Epithelial cell of proximal tubule (primary cell): ENCODE results near the gene ERC1. TPM values are rescaled to one million over a fixed set of nuclear protein-coding genes. Genes with fewer than 3 reads are reported as not detected.

Source experiments
- DNase-seq: peaks from one replicate; pipeline ENCODE4 v3.0.0-alpha.2; 2011; ENCODE audit warnings: low read depth
- H3K4me3 ChIP-seq: 2 replicates; pipeline ENCODE4 v1.5.1; 2011; ENCODE audit warnings: low read depth, mild to moderate bottlenecking, low read length
- total RNA-seq: library from RNA; depleted of rRNA; stranded (reverse); fragments of >200 nt; gene quantifications from 2 replicates; pipeline ENCODE4 v1.2.3, GENCODE V29; 2015
- TF ChIP-seq, protein P1 (sequence below): conservative IDR thresholded peaks from 2 replicates; pipeline ENCODE4 v1.5.1; 2012; ENCODE audit warnings: low read depth, mild to moderate bottlenecking, low read length

The ERC1 gene
- total RNA-seq, 1 donor from 2014 or later = 16.5 TPM

DNA sequence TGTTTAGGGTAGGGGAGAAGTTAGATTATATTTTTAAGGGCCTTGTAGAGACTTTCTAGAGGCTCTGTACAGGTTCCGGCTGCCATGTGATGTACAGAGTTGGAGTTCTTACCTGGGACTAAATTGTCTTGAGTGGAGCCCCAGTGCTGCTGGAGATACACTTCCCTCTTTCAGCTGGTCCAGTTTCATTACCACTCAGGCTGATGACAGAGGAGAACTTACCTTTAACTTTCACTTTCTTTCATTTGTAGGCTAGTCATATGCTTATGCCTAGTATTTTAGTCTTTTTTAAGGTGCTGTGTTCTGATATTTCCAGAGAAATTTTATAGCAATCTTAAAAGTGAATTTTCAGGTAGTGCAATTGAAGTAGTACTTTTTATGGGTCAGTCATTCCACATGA is 117.3 kb downstream of the ERC1 start:
- no peak overlapping the region for H3K4me3 ChIP-seq
- TF ChIP-seq, protein P1, sequence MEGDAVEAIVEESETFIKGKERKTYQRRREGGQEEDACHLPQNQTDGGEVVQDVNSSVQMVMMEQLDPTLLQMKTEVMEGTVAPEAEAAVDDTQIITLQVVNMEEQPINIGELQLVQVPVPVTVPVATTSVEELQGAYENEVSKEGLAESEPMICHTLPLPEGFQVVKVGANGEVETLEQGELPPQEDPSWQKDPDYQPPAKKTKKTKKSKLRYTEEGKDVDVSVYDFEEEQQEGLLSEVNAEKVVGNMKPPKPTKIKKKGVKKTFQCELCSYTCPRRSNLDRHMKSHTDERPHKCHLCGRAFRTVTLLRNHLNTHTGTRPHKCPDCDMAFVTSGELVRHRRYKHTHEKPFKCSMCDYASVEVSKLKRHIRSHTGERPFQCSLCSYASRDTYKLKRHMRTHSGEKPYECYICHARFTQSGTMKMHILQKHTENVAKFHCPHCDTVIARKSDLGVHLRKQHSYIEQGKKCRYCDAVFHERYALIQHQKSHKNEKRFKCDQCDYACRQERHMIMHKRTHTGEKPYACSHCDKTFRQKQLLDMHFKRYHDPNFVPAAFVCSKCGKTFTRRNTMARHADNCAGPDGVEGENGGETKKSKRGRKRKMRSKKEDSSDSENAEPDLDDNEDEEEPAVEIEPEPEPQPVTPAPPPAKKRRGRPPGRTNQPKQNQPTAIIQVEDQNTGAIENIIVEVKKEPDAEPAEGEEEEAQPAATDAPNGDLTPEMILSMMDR = no peak
- DNase-seq = no peak

DNA sequence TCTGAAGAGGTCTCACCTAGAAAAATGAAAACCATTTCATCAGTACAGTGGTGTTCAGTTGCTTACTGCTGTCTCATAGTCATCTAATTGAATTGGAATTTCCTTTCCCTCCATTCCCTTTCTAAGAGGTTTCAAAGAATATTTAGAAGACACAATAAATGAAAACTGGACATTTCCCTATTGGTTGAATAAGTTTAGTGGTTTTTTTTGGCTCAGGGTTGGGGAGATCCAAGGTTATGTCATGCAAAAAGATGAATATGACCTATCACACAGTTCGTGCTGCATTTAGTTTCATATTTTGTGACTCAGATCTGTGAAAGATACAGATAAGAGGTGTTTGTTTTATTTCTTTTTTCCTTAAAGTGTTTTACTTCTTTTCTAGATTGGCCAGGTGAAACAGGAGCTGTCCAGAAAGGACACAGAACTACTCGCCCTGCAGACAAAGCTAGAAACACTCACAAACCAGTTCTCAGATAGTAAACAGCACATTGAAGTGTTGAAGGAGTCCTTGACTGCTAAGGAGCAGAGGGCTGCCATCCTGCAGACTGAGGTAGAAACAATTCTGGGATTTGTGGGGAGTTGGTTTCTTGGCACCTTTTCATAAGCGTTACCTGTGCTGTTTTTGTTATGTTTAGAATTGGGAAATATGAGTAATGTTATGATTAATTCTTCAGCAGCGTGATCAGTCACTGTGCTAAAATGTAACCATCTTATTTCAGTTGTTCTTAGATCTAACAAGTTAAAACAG is 124.6 kb downstream of the ERC1 start:
- no peak overlapping the region for H3K4me3 ChIP-seq
- TF ChIP-seq, protein P1 = no peak
- DNase-seq = no peak

DNA sequence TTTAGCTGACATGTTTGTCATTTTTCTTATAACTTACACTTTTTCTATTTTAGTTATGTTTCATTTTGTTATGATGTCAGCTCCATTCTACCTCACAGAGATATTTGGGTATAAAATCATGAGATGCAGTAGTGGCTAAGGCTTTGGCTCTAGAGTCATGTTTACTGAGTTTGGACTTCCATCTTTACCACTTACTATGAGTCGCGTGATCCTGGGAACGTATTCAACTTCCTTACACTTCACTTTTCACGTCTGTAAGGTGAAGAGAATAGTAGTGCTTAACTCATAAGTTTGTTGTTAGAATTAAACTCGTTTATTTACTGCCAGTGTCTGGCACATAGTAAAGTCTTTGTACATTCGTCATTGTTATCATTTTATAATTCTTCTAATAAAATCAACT is 126.3 kb downstream of the ERC1 start:
- H3K4me3 ChIP-seq = no peak overlapping the region
- DNase-seq = no peak
- TF ChIP-seq, protein P1 = no peak

DNA sequence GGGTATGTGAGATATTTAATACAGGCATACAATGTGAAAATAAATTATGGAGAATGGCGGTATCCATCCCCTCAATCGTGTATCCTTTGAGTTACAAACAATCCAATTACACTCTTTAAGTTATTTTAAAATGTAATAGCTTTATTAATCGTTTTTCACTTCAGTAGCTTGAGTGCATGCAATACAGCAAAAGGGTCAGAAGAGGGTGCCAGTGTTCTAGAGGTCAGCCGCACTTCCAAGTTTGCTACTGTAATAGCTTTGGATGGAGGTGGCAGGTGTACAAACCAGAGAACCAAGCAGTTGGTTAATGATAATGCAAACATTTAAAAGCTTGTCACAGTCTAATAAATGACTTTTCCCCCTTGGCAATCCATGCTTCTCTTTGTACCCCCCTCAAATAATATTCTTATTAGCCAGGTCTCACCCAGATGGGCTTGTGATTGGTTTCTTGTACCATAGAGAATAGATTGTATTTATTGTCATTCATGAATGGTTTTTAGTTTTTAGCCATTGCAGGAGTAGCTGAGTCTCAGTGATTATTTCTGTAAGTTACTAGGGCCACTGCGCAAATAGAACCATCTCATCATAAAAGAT is 127.0 kb downstream of the ERC1 start:
- TF ChIP-seq, protein P1 = peak; percentile 93

DNA sequence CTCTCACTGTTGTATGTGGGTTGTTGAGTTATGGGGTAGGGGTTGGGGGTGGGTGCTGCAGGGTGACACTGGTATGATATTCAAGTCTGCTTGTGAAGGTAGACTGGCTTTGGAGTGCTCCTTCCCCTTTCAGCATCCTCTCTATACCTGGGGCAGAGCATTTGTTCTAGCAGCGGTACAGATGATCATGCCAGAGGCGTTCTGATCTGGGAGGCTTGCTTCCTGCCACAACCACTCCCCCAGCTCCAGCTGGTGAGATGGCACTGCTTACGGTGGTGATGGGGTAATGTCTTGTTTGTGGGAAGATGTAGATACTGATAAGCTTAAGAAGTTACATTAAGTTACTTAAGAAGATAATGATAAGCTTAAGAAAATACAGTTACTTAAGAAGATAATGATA is 131.8 kb downstream of the ERC1 start:
- no peak for DNase-seq
- TF ChIP-seq, protein P1 = no peak
- no peak overlapping the region for H3K4me3 ChIP-seq

More for the DNA sequence above, 127.0 kb downstream of the ERC1 start:
- no peak overlapping the region for H3K4me3 ChIP-seq
- DNase-seq = peak; percentile 25

DNA sequence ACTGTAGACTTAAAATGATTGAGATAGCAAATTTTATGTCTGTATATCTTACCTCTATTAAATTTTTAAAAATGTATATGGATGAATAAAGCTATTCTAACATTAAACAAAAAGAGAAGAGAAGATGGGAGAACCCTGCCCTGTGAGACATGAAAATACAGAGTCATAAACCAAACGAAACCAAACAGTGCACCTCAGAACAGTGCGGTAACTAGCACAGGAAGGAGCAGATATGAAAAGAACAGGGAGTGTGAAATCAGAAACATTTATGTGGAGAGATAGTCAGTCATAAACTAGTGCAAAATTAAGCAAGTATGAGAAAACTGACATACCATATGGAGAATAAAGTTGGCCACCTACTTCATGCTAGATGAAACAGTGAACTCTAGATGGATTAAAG is 135.1 kb downstream of the ERC1 start:
- H3K4me3 ChIP-seq = no peak overlapping the region
- TF ChIP-seq, protein P1 = no peak
- no peak for DNase-seq

DNA sequence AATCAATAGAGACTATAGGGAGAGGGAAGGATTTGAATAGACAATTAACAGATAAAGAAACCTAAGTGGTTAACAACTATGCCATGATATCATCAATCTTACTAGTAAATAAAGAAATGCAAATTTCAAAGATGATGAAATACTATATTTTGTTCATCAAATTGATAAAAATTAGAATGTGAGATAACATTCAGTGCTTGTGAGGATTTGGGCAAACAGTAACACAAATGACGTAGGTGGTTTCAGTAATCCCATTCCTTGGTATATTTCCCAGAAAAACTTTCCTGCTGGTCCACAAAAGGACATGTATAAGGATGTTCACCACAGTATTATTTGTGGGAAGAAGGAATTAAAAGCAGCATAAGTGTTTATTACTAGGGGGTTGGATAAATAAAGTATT is 136.0 kb downstream of the ERC1 start:
- no peak overlapping the region for H3K4me3 ChIP-seq
- TF ChIP-seq, protein P1 = no peak
- no peak for DNase-seq
